Measurements from ENCODE around the gene TBX2.
"Not testable (repeated sequence)": the region's sequence is repeated elsewhere in the genome, so short reads cannot be mapped to it uniquely, and the experiment has no call there.

The TBX2 gene

DNA sequence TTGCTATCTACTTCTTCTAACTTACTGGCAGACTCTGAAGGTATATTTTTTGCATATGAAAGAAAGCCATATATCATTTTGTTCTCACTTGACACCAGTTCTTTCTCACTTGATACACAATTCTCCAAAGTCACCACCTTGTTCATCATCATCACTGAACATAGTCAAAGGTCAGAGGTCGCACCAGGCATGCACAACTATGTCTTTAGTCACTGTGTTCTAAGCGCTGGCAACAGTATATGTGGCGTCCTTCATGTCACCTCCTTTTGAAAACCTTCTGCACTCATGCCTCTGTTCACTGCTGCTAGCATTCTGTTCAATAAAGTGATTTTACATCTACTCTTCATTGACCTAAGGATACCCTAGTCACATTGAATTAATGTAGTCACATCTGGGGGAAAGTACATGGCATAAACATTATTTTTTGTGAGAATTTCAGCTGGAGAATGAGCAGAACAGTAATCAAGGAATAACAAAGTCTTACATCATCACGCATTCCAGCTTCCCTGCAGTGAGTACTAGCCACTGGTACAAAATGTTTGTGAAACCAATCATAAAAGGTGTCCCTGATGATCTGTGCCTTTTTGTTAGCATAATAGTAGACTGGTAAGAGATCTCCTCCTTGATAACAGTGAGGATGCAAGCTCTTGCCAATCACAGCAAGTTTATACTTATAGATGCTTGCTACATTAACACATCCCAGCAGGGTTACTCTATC is 32.1 kb downstream of the TBX2 start:
- no peak for DNase-seq (ENCODE audit: low read depth)

DNA sequence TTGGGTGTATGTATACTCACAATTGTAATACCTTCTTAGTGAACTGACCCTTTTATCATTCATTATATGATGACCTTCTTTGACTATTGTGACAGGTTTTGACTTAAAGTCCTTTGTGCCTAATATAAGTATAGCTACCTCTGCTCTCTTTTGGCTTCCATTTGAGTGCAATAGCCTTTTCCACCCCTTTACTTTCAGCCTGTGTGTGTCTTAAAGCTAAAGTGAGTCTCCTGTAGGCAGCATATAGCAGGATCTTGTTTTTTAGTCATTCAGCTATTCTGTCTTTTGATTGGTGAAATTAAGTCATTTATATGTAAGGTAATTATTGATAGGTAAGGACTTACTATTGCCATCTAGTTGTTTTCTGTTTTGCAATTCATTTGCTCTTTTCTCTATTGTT is 36.6 kb downstream of the TBX2 start:
- no peak for DNase-seq (ENCODE audit: low read depth)

DNA sequence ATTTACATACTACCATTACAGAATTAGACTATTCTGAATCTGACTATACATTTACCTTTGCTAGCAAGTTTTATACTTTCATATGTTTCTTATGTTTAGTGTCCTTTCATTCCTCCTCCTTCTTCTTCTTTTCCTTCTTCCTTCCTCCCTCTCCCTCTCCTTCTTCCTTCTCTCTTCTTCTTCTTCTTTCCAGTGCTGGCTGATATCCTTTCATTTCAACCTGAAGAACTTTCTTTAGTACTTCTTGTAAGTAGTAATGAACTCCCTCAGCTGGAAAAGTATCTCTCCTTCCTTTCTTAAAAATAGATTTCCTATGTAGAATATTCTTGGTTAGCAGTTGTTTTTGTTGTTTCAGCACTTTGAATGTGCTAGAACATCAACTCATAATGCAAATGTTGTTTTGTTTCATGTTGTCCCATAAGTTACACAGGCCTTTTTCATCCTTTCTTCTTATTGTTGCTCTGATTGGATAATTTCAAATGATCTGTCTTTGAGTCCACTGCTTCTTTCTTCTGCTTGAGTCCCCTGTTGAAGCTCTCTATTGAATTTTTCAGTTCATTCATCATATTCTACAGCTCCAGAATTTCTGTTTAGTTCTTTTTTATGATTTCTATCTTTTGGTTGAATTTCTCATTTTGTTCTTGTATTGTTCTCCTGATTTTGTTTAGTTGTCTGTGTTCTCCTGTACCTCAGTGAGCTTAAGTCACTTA is 37.5 kb downstream of the TBX2 start:
- DNase-seq (ENCODE audit: low read depth): no peak

DNA sequence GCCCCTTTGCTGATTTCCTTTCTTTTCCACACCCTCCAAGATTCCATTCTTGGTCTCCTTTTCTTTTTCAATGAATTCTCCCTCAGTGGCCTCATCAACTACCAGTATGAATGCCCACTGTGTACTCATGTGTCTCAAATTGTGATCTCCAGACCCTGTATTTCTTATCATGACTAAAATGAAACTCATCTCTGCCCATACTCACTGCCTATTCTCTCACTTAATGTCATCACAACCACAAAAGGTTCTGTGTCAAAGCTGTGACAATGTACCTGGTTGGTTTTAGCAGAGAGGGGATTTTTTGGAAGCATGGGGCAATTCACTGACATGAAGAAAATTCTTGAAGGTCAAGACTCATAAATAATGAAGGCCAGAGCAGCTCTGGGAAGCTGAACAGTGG is 41.1 kb downstream of the TBX2 start:
- DNase-seq (ENCODE audit: low read depth): no peak

DNA sequence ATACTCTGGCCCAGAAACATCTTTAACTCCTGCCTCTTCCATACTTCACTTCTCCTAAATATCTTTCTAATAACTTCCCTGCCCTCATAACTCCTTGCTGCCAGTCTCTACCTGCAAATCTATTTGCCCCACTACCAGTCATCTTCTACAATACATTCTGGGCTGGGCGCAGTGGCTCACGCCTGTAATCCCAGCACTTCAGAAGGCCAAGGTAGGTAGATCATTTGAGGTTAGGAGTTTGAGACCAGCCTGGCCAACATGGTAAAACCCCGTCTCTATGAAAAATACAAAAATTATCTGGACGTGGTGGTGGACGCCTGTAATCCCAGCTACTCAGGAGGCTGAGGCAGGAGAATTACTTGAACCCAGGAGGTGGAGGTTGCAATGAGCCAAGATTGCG is 41.9 kb downstream of the TBX2 start:
- DNase-seq (ENCODE audit: low read depth): not testable (repeated sequence)

DNA sequence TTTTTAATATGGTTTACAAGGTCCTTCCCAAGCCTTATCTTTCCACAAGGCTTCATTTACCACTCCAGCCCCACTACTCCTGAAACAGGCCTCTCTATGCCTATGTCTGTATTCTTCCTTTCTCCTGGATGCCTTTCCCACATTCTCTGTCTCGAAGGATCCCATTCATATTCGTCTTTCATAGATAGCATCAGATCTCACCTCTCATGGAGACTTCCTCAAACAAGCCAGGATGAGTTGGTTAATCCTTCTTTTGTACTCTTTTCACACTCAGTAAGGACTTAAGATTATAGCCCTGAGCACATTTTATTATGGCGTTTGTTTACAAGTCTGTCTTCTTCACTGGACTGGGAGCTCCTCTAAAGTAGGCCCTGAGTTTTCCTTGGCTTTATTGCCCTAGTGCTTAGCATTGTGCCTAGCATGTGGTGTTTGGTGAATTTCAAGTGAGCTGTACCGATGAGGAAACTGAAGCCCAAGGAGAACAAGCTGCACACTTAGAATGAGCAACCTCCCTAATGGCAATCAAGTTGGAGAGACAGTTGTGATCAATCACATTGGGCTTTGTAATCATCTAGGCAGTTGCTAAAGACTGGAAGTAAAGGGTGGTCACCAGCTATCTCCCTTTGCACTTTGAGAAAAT is 42.6 kb downstream of the TBX2 start:
- DNase-seq (ENCODE audit: low read depth): no peak

DNA sequence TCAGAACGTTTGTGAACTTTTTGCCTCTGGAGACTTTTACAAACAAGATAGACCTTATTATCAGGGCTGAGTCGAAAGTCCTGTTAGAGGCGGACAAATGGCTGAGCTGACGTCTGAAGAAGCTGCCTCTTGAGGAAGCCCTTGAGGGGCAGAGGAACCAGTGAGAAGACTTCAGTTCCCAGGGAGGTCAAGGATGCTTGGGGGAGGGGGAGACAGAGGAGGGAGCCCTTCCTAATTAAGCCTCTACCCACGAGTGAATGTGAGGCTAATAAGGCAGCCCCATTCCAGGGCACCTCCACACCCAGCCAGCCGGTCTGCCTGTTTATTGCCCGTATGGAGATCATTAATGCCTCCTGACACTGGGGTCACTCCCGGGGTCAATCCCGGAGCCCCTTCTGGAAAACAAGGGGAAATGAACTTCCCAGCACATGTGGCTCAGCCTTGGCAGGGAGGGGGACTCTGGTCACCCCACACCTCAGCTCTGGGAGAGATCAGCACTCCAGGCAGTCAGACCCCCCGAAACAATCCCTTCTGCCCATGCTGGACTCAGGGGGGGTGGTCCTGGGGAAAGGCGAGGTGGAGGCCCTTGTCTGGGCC is 43.3 kb downstream of the TBX2 start:
- no peak for DNase-seq (ENCODE audit: low read depth)

DNA sequence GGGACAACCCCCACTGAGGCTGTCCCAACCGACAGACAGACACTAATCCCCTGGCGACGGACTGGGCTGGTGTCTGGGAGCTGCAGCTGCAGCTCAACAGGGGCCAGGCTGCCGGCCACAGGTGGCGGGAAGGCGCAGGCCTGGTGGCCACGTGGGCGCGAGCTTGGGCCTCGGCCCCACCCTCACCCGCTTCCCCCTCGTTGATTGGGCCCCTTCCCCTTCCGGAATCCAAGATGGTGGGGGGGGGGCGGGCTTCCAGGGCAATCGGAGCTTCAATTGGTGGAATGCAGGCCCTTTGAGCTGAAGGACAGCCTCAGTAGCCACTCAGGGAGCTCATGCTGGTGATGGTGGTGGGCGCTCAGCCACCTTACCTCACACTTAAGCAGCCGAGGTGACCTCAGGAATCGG is 43.8 kb downstream of the TBX2 start:
- DNase-seq (ENCODE audit: low read depth): no peak

DNA sequence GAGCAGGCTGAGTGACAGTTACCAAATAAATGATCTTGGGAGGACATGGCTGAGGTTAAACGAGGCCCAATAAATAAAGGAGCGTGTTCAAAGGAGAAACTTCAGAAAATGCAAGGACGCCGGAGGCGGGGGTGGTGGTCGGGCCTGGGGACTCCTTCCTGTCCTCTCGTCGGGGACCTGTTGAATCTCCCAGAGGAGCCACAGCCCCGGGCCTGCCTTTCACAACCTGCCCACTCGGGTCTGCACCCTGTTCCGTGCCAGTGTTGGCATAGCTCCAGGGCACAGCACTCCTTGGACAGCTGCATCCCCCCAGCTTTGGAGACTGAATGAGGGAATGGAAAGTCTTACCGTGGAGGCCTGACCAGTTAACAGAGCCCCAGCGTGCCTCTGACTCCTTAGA is 44.4 kb downstream of the TBX2 start:
- no peak for DNase-seq (ENCODE audit: low read depth)

DNA sequence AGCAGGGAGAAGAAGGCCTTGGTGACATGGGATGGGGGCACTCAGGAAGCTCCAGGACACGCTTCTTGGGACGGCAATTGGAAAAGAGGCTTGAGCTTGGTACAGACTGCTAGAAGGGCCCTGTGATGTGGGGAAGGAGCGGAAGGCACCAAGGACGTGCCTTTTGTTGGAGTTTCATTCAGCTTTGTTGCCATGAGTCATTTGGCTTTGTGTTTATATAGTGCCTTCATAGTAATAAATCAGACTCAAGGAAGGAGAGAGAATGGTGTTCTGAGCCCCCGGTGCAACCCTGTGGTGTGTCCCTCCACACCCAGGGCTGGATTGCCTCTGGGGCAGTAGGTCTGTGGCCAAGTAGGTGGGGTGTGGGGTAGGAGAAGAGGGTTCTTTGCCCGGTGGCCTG is 45.2 kb downstream of the TBX2 start:
- no peak for DNase-seq (ENCODE audit: low read depth)

DNA sequence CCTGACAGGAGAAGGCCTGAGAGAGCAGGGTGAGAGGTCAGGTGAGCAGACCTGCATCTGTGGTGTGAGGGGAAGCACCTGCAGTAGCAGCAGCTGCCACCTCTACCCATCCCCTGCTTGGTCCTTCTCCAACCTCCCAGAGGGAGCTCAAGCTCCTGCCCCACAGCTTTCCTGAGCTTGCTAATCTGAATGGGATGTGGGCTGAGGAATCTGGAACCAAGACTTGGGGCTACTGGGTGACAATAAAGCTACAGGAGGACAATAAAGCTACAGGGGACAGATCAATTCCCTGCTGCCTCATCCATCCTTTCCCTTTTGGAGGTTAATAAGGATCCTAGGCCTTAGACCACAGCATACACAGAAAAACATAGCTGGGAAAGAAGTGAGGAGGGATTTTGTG is 47.7 kb downstream of the TBX2 start:
- no peak for DNase-seq (ENCODE audit: low read depth)

DNA sequence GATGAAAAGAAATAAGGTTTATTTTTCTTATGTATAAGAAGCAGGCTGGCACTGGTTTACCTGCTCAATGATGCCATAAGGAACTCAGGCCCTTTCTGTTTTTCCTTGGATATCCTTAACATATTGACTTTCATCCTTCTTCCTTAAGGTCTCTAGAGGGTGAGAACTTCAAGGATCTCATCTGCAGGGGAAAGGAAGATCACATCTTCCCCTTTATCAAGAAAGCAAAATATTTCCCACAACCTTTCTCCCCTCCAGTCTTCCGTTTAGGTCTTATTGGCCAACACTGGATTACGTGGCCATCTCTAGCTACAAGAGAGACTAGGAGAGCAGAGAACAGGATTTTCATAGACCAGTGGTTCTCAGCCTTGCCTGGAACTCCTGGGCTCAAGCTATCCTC is 48.4 kb downstream of the TBX2 start:
- DNase-seq (ENCODE audit: low read depth): no peak

DNA sequence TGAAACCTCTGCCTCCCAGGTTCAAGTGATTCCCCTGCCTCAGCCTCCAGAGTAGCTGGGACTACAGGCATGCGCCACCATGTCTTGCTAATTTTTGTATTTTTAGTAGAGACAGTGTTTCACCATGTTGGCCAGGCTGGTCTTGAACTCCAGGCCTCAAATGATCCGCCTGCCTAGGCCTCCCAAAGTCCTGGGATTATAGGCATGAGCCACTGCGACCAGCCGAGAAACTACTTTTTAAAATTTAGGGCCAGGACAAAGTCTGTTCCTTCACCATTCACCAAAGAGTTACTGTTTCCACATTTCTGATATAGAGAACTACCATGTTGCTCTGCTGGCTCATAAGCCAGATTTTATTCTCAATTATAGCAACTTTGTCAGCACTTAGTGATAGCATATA is 49.5 kb downstream of the TBX2 start:
- not testable (repeated sequence) for DNase-seq (ENCODE audit: low read depth)

DNA sequence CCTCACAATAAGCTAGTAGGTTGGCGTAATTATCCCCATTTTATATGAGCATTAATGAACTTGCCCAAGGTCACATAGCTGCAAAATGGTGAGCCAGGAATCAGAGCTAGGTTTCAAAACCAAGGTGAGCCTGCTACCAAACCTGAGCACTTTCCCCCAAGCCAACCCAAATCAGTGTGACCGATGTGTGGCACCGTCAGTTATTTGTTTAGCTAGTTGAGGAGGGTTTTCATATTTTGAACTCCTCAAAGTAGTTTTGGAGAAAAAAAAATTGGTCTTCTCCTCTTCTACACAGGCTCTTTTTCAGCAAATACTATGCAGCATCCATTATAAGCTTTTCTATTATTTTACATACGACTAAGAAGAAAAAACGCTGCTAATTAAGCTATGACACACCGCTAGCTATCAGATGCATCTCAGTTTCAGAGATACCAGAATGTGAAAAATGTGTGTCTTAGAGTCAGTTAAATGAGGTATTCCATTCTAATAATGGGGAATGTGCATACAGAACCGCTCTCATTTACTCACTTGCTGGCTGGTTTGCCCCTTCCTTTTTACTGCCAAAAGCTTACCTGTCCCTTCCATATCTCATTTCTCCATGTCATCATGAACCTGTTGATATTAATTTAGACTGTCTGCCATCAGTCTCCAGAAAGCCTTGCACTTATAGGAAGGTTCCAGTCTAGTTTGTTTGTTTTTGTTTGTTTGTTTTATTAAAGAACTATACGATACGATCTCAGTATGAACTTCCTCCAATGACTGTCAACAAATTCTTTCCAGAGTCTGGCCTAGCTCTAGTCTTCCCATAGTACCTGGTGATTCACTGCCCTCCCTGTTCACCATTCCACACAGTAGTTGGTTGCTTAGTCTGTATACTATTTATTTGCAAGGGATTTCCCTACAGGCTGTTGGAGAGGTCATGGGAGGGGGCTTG is 50.3 kb downstream of the TBX2 start:
- no peak for DNase-seq (ENCODE audit: low read depth)

DNA sequence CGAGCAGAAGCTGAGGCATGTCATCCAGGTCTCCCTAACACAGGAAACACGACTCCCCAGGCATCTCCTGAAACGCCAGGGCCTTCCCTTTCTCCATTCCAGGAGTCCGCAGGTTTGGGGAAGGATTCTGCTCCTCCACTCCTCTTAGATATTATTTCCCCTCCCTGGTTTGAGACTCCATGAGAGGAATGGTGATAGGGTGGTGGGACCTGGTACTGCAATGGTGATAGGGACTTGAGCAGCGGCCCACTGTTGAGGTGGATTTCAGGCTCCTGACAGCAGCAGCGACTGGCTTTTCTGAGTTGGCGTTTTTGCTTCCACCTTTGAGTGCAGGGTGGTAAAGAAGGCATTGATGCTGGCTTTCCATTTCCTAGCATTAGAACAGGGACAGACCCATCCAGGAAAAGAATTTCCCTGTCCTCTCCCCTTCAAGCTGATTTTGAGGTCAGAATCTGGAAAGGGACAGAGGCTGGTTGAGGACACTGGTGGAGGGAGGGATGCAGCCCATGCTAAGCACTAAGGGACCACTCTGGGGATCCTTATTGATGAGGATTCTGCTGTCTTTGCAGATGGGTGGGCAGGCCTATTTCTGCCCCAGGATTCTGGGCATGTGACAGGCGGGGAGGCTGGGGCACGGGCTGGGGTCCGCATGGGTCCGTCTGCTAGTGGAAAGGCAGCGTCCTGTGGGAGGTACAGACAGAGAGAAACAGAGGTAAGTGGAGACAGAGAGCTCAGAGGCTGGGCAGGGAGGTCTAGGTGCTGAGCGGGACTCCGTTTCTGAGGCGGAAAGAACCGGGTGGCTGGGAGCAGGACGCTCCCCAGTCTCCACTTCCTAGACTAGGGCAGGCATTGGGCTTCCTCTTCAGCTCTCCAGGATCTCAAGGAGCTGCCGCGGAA is 51.2 kb downstream of the TBX2 start:
- no peak for DNase-seq (ENCODE audit: low read depth)

DNA sequence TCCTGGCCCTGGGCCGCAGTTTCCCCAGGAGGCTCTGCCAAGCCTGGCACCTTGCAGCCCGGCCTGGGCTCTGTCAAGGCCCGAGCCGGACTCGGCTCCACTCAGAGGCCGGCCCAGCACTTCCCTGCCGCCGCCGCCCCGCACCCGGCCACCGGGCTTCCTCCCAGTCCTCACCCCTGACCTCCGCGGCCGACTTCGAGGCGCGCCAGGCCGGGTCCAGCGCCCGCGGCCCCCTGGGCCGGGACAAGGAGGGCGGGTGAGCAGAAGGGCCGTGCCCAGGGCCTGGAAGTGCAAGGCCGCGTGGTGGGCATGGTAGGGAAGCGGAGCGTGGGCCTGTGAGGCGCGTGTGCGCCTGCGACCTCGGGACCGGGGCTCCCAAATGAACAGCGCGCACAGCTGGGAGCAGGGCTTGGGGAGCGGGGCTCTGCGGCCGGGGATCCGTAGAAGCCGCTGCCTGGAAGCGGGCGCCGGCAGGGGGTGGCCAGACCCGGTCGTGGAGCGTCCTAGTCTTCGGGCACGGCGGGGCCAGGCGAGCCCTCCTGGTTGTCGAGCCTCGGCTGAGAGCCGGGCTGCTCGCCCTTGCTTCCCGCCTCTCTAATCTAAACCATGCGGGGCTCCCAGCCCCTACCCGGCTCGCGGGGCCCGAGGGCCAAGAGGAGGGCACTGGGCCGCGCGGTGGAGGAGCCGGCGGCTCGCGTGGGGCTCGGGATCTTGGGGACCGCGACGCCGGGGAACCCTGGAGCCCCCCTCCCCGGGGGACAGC is 52.1 kb downstream of the TBX2 start:
- DNase-seq (ENCODE audit: low read depth): no peak

DNA sequence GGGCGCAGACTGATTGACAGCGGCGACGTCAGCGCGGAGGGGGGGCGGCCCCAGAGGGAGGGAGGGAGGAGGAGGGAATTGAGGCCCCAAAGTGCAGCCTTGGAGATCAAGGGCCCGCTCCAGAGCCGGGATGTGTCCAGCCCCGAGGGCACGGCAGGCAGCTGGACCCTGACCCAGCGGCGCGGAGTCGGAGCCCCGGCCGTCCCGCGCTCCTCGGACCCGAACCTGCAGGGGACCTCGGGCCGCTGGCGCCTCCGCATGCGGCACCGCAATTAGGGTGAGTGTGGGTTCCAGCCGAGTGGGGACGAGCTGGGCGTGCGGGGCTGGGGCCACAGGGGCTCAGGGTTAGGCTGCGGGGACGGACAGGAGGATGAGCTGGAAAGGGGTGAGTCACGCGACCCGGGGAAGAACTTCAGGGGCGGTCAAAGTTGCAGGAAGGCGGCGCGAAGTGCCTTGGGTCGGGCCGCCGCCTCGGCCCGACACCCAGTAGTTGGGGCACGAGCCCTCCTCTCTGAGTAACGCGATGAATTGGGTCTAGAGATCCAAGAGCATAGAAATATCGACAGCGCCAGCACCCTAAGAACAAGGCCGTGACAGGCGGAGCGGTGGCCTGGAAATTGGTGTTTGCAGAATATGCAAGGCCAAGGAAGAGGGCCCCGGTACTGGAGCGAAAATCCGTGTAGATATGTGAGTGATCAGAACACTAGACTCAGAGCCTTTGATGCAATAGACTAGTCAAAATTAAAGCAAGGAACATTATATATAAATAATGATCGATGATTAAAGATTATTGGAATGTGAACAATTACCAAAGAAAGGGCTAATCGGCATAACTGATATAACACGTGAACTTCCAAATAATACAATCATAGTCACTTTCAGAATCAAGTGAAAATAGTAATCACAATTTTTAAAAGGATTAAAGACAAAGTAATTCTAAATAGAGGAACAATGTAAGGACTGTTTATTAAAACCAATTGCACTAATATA is 53.0 kb downstream of the TBX2 start, which contains the start of gene TBX4:
Gene TBX4, plus strand, starts transcription at position 122 of the 990 bp plus-strand sequence. CDS start 4,069 bp downstream, outside the sequence.
- DNase-seq (ENCODE audit: low read depth): no peak

DNA sequence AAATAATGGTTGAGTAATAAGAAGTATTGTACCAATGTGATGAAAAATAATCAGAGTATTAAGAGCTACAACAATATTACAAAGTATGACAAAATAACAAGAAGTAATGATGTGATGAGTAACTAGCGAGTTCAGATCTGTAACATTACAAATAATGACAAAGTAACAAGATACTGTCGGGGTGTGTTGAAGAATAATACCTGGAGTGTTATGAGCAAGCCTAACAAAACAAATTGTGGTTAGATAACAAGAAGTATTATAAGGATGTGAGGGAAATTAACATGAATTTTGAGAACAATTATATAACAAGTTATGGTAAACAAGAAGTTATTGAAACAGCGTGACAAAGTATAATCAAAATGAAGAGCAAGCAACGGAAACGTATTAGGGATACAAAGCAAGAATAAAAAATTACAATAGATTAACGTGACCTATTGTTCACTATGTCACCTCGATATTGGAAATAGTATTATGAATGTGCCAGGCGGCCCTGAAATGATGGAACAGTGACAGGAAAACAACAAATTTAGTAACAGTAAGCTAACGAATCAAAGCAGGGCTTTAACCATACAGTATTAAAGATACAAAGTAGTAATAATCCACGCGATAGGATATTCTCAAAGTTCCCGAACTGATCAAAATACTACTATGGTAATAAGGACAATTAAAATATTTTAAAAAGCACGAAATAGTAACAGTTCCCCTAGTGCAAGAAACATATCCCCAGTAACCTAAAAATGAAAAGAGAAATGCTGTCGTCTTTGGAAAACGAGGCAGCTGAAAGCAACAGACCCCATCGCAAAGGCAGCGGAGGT is 54.1 kb downstream of the TBX2 start:
- no peak for DNase-seq (ENCODE audit: low read depth)

All from stimulated activated CD8-positive, alpha-beta memory T cell treated with anti-CD3 and anti-CD28 coated beads, Interleukin-4, amount 100 ng/mL, for 24 hours (primary cell).